HEK293 (cell line): ENCODE data around the gene KCNMA1.

Experiments
- CTCF ChIP-seq: fragments of 450-650 bp; formaldehyde crosslinking; IDR thresholded peaks from 2 replicates; pipeline ENCODE4 v1.5.1; 2016; ENCODE audit warnings: missing biosample characterization, missing genetic modification characterization
- KLF7 ChIP-seq: fragments of 450-650 bp; formaldehyde crosslinking; IDR thresholded peaks from 2 replicates; pipeline ENCODE4 v1.5.1; 2016; ENCODE audit warnings: missing biosample characterization, missing genetic modification characterization, borderline replicate concordance
- OVOL3 ChIP-seq: fragments of 450-650 bp; formaldehyde crosslinking; IDR thresholded peaks from 2 replicates; pipeline ENCODE4 v1.5.1; 2016; ENCODE audit warnings: missing biosample characterization, missing genetic modification characterization
- PBX3 ChIP-seq: sonication (generic); formaldehyde crosslinking; IDR thresholded peaks from 2 replicates; pipeline ENCODE4 v1.8.1; 2022; ENCODE audit warnings: mild to moderate bottlenecking, moderate library complexity, missing genetic modification reagents
- PRDM1 ChIP-seq: fragments of 450-650 bp; formaldehyde crosslinking; IDR thresholded peaks from 2 replicates; pipeline ENCODE4; 2016; ENCODE audit warnings: missing biosample characterization, missing genetic modification characterization
- SCRT1 ChIP-seq: fragments of 450-650 bp; formaldehyde crosslinking; IDR thresholded peaks from 2 replicates; pipeline ENCODE4 v1.5.1; 2016; ENCODE audit warnings: missing biosample characterization, missing genetic modification characterization, borderline replicate concordance
- ZBTB11 ChIP-seq: fragments of 450-650 bp; formaldehyde crosslinking; conservative IDR thresholded peaks from 2 replicates; pipeline ENCODE4 v1.5.1; 2016; ENCODE audit warnings: low read depth, missing biosample characterization, missing genetic modification characterization
- ZFP37 ChIP-seq: fragments of 450-650 bp; formaldehyde crosslinking; IDR thresholded peaks from 2 replicates; pipeline ENCODE4 v1.5.1; 2016; ENCODE audit warnings: missing biosample characterization, missing genetic modification characterization
- ZNF121 ChIP-seq: fragments of 450-650 bp; formaldehyde crosslinking; IDR thresholded peaks from 2 replicates; pipeline ENCODE4 v1.5.1; 2016; ENCODE audit warnings: missing biosample characterization, missing genetic modification characterization
- ZNF146 ChIP-seq: fragments of 450-650 bp; formaldehyde crosslinking; IDR thresholded peaks from 2 replicates; pipeline ENCODE4 v1.5.1; 2016; ENCODE audit warnings: missing biosample characterization, missing genetic modification characterization
- ZNF239 ChIP-seq: fragments of 450-650 bp; formaldehyde crosslinking; IDR thresholded peaks from 2 replicates; pipeline ENCODE4 v1.5.1; 2016; ENCODE audit warnings: missing biosample characterization, missing genetic modification characterization
- ZNF549 ChIP-seq: fragments of 450-650 bp; IDR thresholded peaks from 2 replicates; pipeline ENCODE4 v1.5.1; 2018; ENCODE audit warnings: missing biosample characterization, missing genetic modification characterization, mild to moderate bottlenecking, inconsistent platforms, moderate library complexity
- ZNF600 ChIP-seq: fragments of 450-650 bp; formaldehyde crosslinking; IDR thresholded peaks from 2 replicates; pipeline ENCODE4 v1.5.1; 2016; ENCODE audit warnings: missing biosample characterization, missing genetic modification characterization

- no peak for TF ChIP-seq OVOL3 (tag by site-specific recombination)
- no peak for TF ChIP-seq ZNF146
- TF ChIP-seq PRDM1 (tag by site-specific recombination): no peak
- no peak for TF ChIP-seq ZNF549 (tag by site-specific recombination)
- no peak for TF ChIP-seq CTCF
- no peak for TF ChIP-seq ZBTB11 (tag by site-specific recombination)
- TF ChIP-seq ZNF239: no peak
- no peak for TF ChIP-seq PBX3
- TF ChIP-seq ZNF121: no peak
- no peak for TF ChIP-seq ZFP37
- TF ChIP-seq KLF7 (tag by site-specific recombination): no peak
- no peak for TF ChIP-seq ZNF600 (tag by site-specific recombination)
- TF ChIP-seq SCRT1 (tag by site-specific recombination): no peak
These were observed 754.8 kb downstream of the KCNMA1 start for GRCh38 chr10:76882796-76883195.
